NT2/D1 (cell line): ENCODE results near the gene TBC1D2.

Source experiments
- SUZ12 ChIP-seq: IDR thresholded peaks from 2 replicates; pipeline ENCODE4 v1.6.1; 2011; ENCODE audit not compliant: insufficient read length, insufficient read depth; ENCODE audit errors: extremely low read depth
- YY1 ChIP-seq: IDR thresholded peaks from 2 replicates; pipeline ENCODE4 v1.6.1; 2011; ENCODE audit not compliant: insufficient read length, insufficient read depth
- ZNF274 ChIP-seq: IDR thresholded peaks from 2 replicates; pipeline ENCODE4 v1.6.1; 2011; ENCODE audit warnings: mild to moderate bottlenecking, low read depth, low read length

DNA sequence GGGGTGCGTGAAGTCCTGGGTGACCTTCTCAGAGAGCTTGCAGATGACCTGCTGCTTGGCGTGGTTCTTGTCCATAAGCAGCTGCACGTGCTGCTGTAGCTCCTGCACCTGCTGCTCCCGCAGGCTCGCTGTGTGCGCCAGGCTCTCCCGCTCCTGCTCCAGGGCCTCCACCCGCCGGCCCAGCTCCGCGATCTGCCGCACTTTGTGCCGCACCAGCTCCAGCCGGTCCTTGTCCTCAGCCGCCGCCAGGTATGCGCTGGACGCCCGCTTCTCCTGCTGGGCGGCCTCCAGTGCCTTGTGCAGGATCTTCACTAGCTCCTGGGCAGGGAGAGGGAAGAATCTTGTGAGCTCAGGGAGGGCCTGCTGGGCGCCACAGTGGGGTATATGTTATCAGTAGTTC is 34.5 kb downstream of the TBC1D2 start:
- TF ChIP-seq YY1, result no peak
- TF ChIP-seq ZNF274, result no peak
- no peak for TF ChIP-seq SUZ12
